C4-2B (cell line): ENCODE measurements around the gene MUCL1.

Experiments used
- CTCF ChIP-seq: fragments of 450-650 bp; conservative IDR thresholded peaks from 2 replicates; pipeline ENCODE4 v1.5.1; 2017; ENCODE audit warnings: mild to moderate bottlenecking
- ZFX ChIP-seq: fragments of 450-650 bp; IDR thresholded peaks from 2 replicates; pipeline ENCODE4 v1.6.1; 2017

GRCh38 chr12:54857406-54857805, 3.1 kb downstream of the MUCL1 start:
- TF ChIP-seq CTCF (no peak), ZFX (no peak)
